Activated CD8-positive, alpha-beta memory T cell treated with anti-CD3 and anti-CD28 coated beads, Interleukin-2, amount 50 U/mL, for 48 hours (primary cell): ENCODE data around the gene TMEM135.
"Not testable (repeated sequence)": the region's sequence is repeated elsewhere in the genome, so short reads cannot be mapped to it uniquely, and the experiment has no call there.

ENCODE experiments used
- DNase-seq: peaks from one replicate; pipeline ENCODE4 v3.0.0-alpha.2; 2020

TMEM135 gene

GRCh38 chr11:87263979-87264378 lies 226.2 kb downstream of the TMEM135 start:
- DNase-seq = no peak

- no peak for DNase-seq
Measured at GRCh38 chr11:87265132-87265531, 227.4 kb downstream of the TMEM135 start.

GRCh38 chr11:87265979-87266378 lies 228.2 kb downstream of the TMEM135 start:
- DNase-seq = no peak

GRCh38 chr11:87266751-87267150 lies 229.0 kb downstream of the TMEM135 start:
- no peak for DNase-seq

- not testable (repeated sequence) for DNase-seq
Measured at GRCh38 chr11:87271951-87272350, 234.2 kb downstream of the TMEM135 start.

- DNase-seq = no peak
Measured at GRCh38 chr11:87275176-87275575, 237.4 kb downstream of the TMEM135 start.

GRCh38 chr11:87280143-87280542 lies 242.4 kb downstream of the TMEM135 start:
- DNase-seq = no peak

GRCh38 chr11:87281496-87281895 lies 243.8 kb downstream of the TMEM135 start:
- DNase-seq = no peak

- DNase-seq = no peak
Measured at GRCh38 chr11:87284306-87284705, 246.6 kb downstream of the TMEM135 start.

- not testable (repeated sequence) for DNase-seq
Measured at GRCh38 chr11:87285674-87286073, 247.9 kb downstream of the TMEM135 start.

GRCh38 chr11:87286338-87286737 lies 248.6 kb downstream of the TMEM135 start:
- DNase-seq = no peak

GRCh38 chr11:87290304-87290922 lies 252.7 kb downstream of the TMEM135 start:
- no peak for DNase-seq

GRCh38 chr11:87292598-87292997 lies 254.9 kb downstream of the TMEM135 start:
- DNase-seq = no peak

GRCh38 chr11:87295237-87295636 lies 257.5 kb downstream of the TMEM135 start:
- no peak for DNase-seq

- no peak for DNase-seq
Measured at GRCh38 chr11:87296627-87297026, 258.9 kb downstream of the TMEM135 start.

- no peak for DNase-seq
Measured at GRCh38 chr11:87298155-87298554, 260.4 kb downstream of the TMEM135 start.

GRCh38 chr11:87299041-87299481 lies 261.3 kb downstream of the TMEM135 start:
- DNase-seq = no peak

GRCh38 chr11:87300640-87301380 lies 263.1 kb downstream of the TMEM135 start:
- DNase-seq = no peak

GRCh38 chr11:87301785-87302540 lies 264.2 kb downstream of the TMEM135 start:
- no peak for DNase-seq

GRCh38 chr11:87304412-87304811 lies 266.7 kb downstream of the TMEM135 start:
- no peak for DNase-seq

GRCh38 chr11:87306262-87306851 lies 268.6 kb downstream of the TMEM135 start:
- DNase-seq = no peak

- no peak for DNase-seq
Measured at GRCh38 chr11:87307101-87307500, 269.4 kb downstream of the TMEM135 start.

- DNase-seq = no peak
Measured at GRCh38 chr11:87315229-87315628, 277.5 kb downstream of the TMEM135 start.
